IgD-negative memory B cell (primary cell): ENCODE measurements around the gene PRB4. TPM values are rescaled to one million over a fixed set of nuclear protein-coding genes. Genes with fewer than 3 reads are reported as not detected.
"Not testable (repeated sequence)": the region's sequence is repeated elsewhere in the genome, so short reads cannot be mapped to it uniquely, and the experiment has no call there.

Experiments used
- H3K27ac Mint-ChIP-seq, 3 donors: one replicate each; pipeline ENCODE4 v1.8.0; 2020 to 2022; ENCODE audit warnings: mild to moderate bottlenecking in 3 of 3, mixed read lengths in 3 of 3, moderate library complexity in 1 of 3
- H3K27me3 Mint-ChIP-seq: one replicate; pipeline ENCODE4 v1.8.0; 2021; ENCODE audit warnings: mixed read lengths
- H3K36me3 Mint-ChIP-seq: one replicate; pipeline ENCODE4 v1.8.0; 2020; ENCODE audit warnings: mild to moderate bottlenecking, mixed read lengths
- H3K4me1 Mint-ChIP-seq, 3 donors: one replicate each; pipeline ENCODE4 v1.8.0; 2020 to 2022; ENCODE audit warnings: mixed read lengths in 3 of 3, mild to moderate bottlenecking in 1 of 3
- H3K4me3 Mint-ChIP-seq, 4 donors: one replicate each; pipeline ENCODE4 v1.8.0; 2020 to 2022; ENCODE audit warnings: mild to moderate bottlenecking in 4 of 4, mixed read lengths in 4 of 4, moderate library complexity in 3 of 4
- H3K9me3 Mint-ChIP-seq, 3 donors: one replicate each; pipeline ENCODE4 v1.8.0; 2020 to 2021; ENCODE audit warnings: mixed read lengths in 3 of 3, mild to moderate bottlenecking in 1 of 3
- polyA plus RNA-seq: library from polyadenylated mRNA; unstranded; fragments of 300-500 nt; fragmentation: Illumina TruSeq; gene quantifications from one replicate; pipeline ENCODE4 v1.2.3, GENCODE V29; 2021

The PRB4 gene
- not detected for polyA plus RNA-seq

- H3K36me3 Mint-ChIP-seq: peaks cover 8% of the 10 kb centered on the region
- H3K4me3 Mint-ChIP-seq: no peak within 1 kb of the TSS
- no peak within 1 kb of the TSS for H3K27ac Mint-ChIP-seq
- no peaks in the 10 kb centered on the region for H3K4me1 Mint-ChIP-seq
- peaks cover 1% of the 10 kb centered on the region for H3K27me3 Mint-ChIP-seq
- H3K9me3 Mint-ChIP-seq: peaks cover 5 to 19% (median 8%) of the 10 kb centered on the region in 3 donors
Measured at GRCh38 chr12:11310336-11310735, at the start of gene PRB4. PRB4 (minus strand) TSS chr12:11310436; CDS start chr12:11310398, 38 bp downstream.

- not testable (repeated sequence) for H3K4me1 Mint-ChIP-seq, H3K9me3 Mint-ChIP-seq, H3K27me3 Mint-ChIP-seq, H3K36me3 Mint-ChIP-seq, H3K27ac Mint-ChIP-seq, H3K4me3 Mint-ChIP-seq
Measured at GRCh38 chr12:11351736-11352135, 41.5 kb upstream of the PRB4 start.

GRCh38 chr12:11348439-11348838 is 38.2 kb upstream of the PRB4 start:
- Mint-ChIP-seq H3K4me1 (no peaks in the 10 kb centered on the region), H3K36me3 (peaks cover 2% of the 10 kb centered on the region), H3K9me3 (peaks cover 0 to 13% (median 0%) of the 10 kb centered on the region in 3 donors), H3K27ac (peak overlapping the region in 1 of 3 donors; percentile 27), H3K4me3 (no peak overlapping the region), H3K27me3 (peaks cover 3% of the 10 kb centered on the region)

- Mint-ChIP-seq H3K4me1 (no peaks in the 10 kb centered on the region), H3K27me3 (peaks cover 3% of the 10 kb centered on the region), H3K36me3 (peaks cover 2% of the 10 kb centered on the region), H3K4me3 (no peak overlapping the region), H3K9me3 (peaks cover 0 to 13% (median 0%) of the 10 kb centered on the region in 3 donors), H3K27ac (no peak overlapping the region)
Measured at GRCh38 chr12:11347810-11348209, 37.6 kb upstream of the PRB4 start.

GRCh38 chr12:11344500-11344899 is 34.3 kb upstream of the PRB4 start:
- peaks cover 0 to 16% (median under 1%) of the 10 kb centered on the region in 3 donors for H3K9me3 Mint-ChIP-seq
- H3K4me1 Mint-ChIP-seq: no peaks in the 10 kb centered on the region
- H3K27ac Mint-ChIP-seq: no peak overlapping the region
- no peaks in the 10 kb centered on the region for H3K27me3 Mint-ChIP-seq
- peaks cover 2% of the 10 kb centered on the region for H3K36me3 Mint-ChIP-seq
- no peak overlapping the region for H3K4me3 Mint-ChIP-seq

- Mint-ChIP-seq H3K27me3 (no peaks in the 10 kb centered on the region), H3K4me1 (peaks cover 0 to 2% (median 0%) of the 10 kb centered on the region in 3 donors), H3K9me3 (peaks cover 0 to 4% (median 2%) of the 10 kb centered on the region in 3 donors), H3K4me3 (no peak overlapping the region), H3K27ac (no peak overlapping the region), H3K36me3 (peaks cover 2% of the 10 kb centered on the region)
Measured at GRCh38 chr12:11324426-11324825, 14.2 kb upstream of the PRB4 start.

GRCh38 chr12:11321980-11322379 is 11.7 kb upstream of the PRB4 start:
- no peaks in the 10 kb centered on the region for H3K4me1 Mint-ChIP-seq
- no peaks in the 10 kb centered on the region for H3K27me3 Mint-ChIP-seq
- H3K27ac Mint-ChIP-seq: no peak overlapping the region
- peaks cover 4 to 10% (median 6%) of the 10 kb centered on the region in 3 donors for H3K9me3 Mint-ChIP-seq
- H3K36me3 Mint-ChIP-seq: peaks cover 2% of the 10 kb centered on the region
- no peak overlapping the region for H3K4me3 Mint-ChIP-seq

- peaks cover 1% of the 10 kb centered on the region for H3K27me3 Mint-ChIP-seq
- H3K27ac Mint-ChIP-seq: no peak overlapping the region
- no peaks in the 10 kb centered on the region for H3K4me1 Mint-ChIP-seq
- peaks cover 2 to 11% (median 9%) of the 10 kb centered on the region in 3 donors for H3K9me3 Mint-ChIP-seq
- H3K36me3 Mint-ChIP-seq: peaks cover 3% of the 10 kb centered on the region
- H3K4me3 Mint-ChIP-seq: no peak overlapping the region
Measured at GRCh38 chr12:11307143-11307542, 3.1 kb downstream of the PRB4 start.

GRCh38 chr12:11273449-11273848 is 36.8 kb downstream of the PRB4 start:
- Mint-ChIP-seq H3K4me1 (no peaks in the 10 kb centered on the region), H3K27ac (no peak overlapping the region), H3K27me3 (no peaks in the 10 kb centered on the region), H3K36me3 (peaks cover 8% of the 10 kb centered on the region), H3K9me3 (no peaks in the 10 kb centered on the region), H3K4me3 (no peak overlapping the region)

GRCh38 chr12:11269607-11270006 is 40.6 kb downstream of the PRB4 start, which contains the start of gene PRB3:
PRB3 (minus strand) TSS chr12:11269707; CDS start chr12:11269669, 38 bp downstream.
- Mint-ChIP-seq H3K4me3 (no peak within 1 kb of the TSS), H3K9me3 (peaks cover 0 to 2% (median 0%) of the 10 kb centered on the region in 3 donors), H3K36me3 (peaks cover 2% of the 10 kb centered on the region), H3K27ac (no peak within 1 kb of the TSS), H3K27me3 (no peaks in the 10 kb centered on the region), H3K4me1 (no peaks in the 10 kb centered on the region)

- Mint-ChIP-seq H3K4me3 (no peak overlapping the region), H3K27me3 (no peaks in the 10 kb centered on the region), H3K36me3 (no peaks in the 10 kb centered on the region), H3K27ac (no peak overlapping the region), H3K9me3 (peaks cover 9 to 15% (median 14%) of the 10 kb centered on the region in 3 donors), H3K4me1 (no peaks in the 10 kb centered on the region)
Measured at GRCh38 chr12:11264501-11264900, 45.7 kb downstream of the PRB4 start.

Other genes with a start within 250 kb of the PRB4 start
- not detected for gene TAS2R46, start 248.1 kb downstream of the PRB4 start, polyA plus RNA-seq
- not detected for gene TAS2R43, start 218.1 kb downstream of the PRB4 start, polyA plus RNA-seq
- 0.13 TPM for gene TAS2R30, start 175.8 kb downstream of the PRB4 start, polyA plus RNA-seq
- 6.1 TPM for gene SMIM10L1, start 139.2 kb downstream of the PRB4 start, polyA plus RNA-seq
- gene TAS2R42, start 123.5 kb downstream of the PRB4 start, polyA plus RNA-seq: not detected
- gene PRB3, start 40.7 kb downstream of the PRB4 start, polyA plus RNA-seq: not detected
- not detected for gene PRB2, start 85.1 kb upstream of the PRB4 start, polyA plus RNA-seq